HL-60/S4 (cell line): ENCODE measurements around the gene LPCAT1.
"Not testable (repeated sequence)": the region's sequence is repeated elsewhere in the genome, so short reads cannot be mapped to it uniquely, and the experiment has no call there.

Source experiments
- in situ Hi-C: fragments of 300-500 bp; cut with MboI; formaldehyde crosslinking; loops from 2 replicates; pipeline ENCODE4 v1.14.3; 2022; ENCODE audit warnings: low sequenced_read_pairs

The LPCAT1 gene

GRCh38 chr5:1523480-1523792 is 324 bp downstream of the LPCAT1 start:
- in situ Hi-C loops, result no loop called here

DNA sequence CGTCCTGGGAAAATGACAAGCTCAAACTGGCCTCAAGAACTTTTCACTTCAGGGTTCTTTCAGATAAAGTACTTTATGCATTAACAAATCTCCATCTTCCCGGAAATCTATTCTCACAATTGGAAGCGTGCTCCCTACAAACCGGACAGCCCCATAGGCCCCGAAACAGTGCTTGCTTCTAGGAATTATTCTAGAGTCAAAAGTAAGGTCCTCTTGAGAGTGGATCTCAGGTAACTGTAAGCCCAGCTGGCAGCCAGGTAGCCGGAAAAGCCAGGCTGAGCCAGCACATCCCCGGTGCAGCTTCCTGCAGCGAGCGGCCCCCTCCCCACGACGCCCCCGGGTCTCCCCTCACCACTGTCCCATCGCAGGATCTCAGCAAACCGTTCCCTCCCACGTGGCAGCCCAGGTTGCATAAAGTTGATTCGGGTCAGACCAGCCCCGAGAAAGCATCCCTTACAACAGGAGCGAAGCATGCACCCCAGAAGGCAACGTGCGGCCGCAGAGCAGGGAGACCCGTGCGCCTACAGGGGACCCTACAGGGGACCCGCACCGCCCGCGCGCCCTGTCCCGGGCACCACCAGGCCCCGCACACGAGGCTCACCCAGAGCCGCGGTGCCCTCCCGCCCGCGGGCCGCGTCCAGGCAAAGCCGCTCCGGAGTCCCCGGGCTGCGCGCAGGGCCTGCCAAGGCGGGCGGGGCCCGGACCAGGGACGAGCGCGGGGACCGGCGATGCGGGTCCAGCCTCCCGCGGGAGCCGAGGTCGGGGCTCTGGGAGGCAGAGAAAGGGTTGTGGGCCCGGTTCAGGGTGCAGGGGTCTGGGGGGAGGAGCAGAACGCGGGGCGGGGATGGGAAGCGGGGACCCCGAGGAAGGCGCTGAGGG is 920 bp downstream of the LPCAT1 start:
- in situ Hi-C loops, result no loop called here

GRCh38 chr5:1521671-1522600 is 1.8 kb downstream of the LPCAT1 start:
- in situ Hi-C loops, result no loop called here

DNA sequence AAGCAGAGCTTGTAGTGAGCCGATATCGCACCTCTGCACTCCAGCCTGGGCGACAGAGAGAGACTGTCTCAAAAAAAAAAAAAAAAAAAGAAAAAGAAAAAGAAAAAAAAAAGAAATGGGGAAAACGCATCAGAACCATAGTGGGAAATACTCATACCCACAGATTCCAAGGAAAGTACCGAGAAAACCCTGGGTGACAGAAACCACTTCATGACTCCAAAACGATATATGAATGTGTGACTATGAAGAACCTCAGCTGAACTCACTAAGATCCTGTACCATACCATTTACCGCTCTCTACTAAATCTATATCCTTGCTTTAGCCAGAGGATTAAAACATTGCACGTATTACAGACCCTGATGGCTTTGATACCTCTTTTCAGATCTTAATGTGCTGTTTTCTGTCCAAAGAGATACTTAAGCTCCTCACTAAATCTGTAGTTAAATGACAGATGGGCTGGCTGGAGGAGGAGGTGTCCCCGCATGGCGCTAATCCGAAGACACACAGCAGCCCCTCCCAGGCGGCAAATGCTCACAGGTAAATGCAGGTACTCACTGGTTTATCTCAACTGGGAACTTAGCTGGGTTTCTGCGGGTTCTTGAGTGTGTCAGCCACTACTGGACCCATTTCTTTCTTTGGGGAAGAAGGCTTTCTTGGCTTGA is 2.8 kb downstream of the LPCAT1 start:
- in situ Hi-C loops, result no loop called here

DNA sequence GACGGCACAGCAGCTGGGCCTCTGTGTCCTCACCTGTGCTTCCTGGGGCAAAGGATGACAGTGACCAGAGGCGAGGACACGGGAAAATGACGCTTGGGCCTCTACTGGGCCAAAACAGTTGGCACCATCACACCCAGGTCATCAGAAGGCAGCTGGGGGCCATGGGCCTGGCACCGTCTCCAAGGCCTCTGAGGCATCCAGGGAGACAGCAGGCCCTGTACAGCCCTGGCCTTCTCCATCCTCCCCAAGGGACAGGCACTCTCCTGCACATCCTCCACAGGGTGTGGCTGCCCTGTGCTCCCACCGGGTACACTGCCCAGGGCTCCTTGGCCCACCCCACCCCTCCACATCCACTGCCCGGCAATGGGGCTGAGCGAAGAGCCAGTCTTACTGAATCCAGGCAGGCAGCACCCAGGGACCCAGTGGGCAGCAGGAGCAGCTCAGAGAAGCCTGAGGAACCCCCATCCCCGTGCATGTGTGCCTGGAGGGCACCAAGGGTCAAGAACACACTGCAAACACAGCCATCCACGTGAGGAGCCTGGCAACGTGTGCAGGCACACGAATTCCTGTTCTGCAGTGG is 4.0 kb downstream of the LPCAT1 start:
- in situ Hi-C loops, result no loop called here

- in situ Hi-C loops, result no loop called here
Measured at GRCh38 chr5:1517838-1518237, 5.9 kb downstream of the LPCAT1 start.

DNA sequence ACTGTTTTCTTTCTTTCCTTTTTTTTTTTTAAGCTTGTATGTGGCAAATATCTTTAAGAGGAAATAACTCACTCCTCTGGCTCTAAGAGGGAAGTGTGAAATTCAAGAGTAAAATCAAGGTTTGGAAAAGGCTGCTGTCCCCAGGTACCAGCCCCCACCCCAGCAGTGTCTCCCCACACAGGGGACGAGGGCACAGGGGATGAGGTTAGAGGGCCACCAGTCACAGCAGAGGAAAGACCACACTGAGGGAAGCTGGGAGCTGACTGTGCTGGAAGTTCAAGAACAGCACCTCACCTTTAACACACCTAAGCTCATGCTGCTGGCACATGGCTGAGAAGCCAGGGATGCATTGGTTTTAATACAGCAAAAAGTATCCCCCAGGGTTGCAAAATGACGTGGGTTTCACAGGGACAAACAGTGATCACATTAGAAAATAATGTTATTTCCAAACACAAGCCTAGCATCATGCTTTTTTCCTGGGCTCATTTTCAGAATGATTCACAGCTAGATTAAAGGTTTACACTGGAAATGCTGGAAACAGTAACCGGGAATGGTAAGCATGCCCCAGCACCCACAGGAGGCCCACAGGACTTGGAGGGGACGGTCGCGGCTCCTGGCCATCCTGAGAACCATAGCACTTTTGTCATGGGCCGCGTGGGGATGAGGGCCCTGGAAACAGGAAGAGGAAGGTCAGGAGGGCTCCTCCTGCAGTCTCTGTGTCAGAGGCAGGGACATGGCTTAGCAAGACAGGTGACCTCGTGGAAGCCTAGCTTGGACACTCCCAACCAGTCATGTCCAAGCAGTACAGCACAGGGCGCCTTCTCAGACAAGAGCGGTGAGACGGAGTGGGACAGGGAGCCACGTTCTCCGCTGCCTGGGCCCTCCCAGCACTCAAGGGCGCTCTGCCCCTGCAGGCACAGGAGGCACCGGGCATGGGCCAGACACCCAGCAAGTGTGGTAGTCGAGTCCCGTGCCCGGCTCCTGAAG is 6.9 kb downstream of the LPCAT1 start:
- in situ Hi-C loops, result no loop called here

GRCh38 chr5:1515921-1516571 is 7.7 kb downstream of the LPCAT1 start:
- in situ Hi-C loops, result no loop called here

DNA sequence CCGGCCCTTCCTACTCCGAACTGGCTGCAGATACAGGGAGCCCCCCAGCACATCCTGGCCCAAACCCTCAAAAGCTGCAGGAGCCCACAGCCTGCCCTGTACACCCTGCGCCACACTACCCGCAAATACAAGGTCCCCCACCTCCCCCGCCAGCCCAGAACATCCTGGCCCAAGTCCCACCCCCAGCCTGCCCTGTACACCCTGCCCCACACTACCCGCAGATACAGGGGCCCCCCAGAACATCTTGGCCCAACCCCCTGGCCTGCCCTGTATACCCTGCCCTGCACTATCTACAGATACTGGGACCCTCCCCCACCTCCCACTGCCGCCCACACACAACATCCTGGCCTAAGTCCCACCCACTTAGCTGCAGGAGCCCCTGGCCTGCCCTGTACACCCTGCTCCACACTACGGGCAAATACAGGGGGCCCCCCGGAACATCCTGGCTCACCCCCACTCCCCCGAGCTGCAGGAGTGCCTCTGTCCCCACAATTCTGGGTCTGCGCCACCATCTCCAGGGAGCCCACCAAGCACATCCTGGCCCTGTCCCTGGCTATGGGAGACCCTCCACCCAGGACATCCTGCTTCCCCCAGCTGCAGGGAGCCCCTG is 8.3 kb downstream of the LPCAT1 start:
- in situ Hi-C loops, result no loop called here

GRCh38 chr5:1514819-1515310 is 8.9 kb downstream of the LPCAT1 start:
- in situ Hi-C loops, result not testable (repeated sequence)

DNA sequence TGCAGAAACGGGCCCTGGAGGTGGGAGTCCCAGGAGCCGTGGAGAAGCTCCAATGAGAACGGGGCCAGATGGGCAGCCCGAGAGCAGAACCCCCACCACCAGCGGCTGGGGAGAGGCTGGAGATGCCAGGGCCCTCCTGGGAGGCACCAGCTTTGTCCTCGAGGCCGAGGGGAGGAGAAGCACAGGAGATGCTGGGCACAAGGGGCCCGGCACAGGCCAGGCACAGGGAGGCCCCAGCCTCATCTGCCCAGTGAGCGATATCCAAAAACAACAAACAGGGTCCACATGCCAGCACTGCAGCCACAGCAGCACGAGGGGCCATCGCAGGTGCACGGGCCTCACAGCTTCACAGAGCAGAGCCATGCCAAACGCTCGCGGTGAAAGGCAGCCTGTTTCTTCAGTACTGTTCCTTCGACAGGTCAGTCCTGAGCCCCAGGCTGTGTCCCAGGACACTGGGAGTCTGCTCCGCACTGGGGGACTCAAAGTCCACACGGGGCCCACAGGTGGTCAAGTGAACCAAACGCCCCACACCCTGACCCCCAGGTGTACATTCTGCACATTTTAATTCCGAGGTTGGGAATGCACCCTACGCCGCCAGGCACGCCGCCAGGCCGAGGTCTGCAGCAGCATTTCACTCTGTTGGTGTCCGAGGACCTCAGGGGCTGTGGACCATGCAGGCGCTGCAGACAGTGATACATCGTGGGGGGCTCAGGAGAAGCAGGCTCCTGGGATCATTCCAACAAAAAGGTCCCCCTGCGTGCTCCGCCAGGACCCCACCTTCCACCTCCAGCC is 9.5 kb downstream of the LPCAT1 start:
- in situ Hi-C loops, result no loop called here

- in situ Hi-C loops, result no loop called here
Measured at GRCh38 chr5:1513326-1514026, 10.3 kb downstream of the LPCAT1 start.

DNA sequence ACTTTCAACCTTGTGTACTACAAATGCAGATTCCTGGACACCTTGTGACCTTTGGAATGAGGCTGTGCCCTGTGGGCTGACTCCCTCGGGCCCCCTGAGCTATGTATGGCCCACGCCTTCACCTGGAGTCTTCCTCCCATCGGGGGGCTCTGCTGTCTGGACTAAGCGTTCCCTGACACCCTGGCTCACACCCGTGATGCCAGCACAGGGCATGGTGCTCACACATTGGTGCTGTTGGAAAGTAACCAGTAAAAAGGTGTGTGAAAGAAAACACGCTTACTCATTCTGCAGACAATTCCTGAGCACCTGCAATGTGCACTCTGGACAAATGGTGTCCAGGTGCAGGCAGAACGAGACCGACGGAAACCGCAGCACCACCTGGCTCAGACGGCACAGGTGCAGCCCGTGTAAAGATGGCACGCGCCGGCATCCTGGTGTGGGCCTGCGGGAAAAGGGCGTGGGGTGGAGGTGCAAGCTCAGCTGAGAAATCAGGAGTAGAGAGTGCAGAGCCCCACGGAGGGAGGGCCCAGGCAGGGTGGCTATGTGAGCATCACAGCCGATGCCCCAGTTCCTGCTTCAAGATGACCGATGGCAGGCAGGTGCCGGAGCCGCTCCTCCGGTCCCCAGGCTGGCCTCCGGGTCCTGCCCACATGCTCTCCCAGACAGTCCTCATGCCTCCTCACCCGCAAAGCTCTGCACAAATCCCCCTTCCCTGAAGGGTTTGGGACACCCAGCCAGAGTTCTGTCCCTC is 11.0 kb downstream of the LPCAT1 start:
- in situ Hi-C loops, result no loop called here

DNA sequence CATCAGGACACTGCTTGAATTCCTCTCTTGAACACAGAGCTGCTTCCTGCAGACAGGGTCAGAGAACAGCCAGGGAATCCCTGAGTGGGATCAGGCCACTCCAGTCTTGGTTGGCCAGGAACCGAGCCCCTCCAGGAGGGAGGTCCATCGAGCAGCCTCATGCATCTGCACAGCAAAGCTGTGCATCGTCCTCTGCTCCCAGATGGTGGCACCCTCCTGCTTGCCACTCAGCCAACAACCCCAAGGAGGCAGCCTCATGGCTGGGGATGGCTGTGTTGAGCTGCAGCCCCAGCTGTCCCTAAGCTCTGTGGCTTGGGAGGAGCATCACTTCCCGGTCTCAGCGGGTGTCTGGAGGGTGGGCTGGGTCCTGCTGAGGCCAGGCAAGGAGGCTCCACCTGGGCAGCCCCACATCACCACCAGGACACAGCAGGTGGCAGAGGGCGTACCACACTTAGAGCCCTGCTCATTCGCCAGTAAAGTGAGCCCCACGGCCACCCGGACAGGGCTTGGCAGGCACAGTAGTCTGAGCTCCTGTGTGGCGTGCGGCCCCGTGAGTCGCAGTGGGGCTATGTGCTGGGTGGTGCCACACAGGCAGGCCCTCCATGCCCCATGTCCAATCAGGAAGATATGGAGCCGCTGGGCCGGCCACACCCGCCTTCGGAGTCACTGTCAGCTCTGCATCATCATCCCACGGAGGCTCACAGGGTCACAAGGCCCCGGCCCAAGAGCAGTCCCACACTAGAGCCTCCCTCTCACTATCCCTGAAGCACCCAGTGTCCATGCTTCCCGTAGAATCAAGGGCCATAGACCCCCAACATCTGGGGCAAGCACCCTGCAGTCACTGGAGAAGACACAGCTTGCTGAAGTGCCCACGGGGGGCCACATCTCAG is 11.9 kb downstream of the LPCAT1 start:
- in situ Hi-C loops, result no loop called here

GRCh38 chr5:1511048-1511447 is 12.7 kb downstream of the LPCAT1 start:
- in situ Hi-C loops, result no loop called here

GRCh38 chr5:1510631-1511030 is 13.1 kb downstream of the LPCAT1 start:
- in situ Hi-C loops, result no loop called here
